Calu3 (cell line): ENCODE data around the gene PARM1. TPM values are rescaled to one million over a fixed set of nuclear protein-coding genes. Genes with fewer than 3 reads are reported as not detected.
A peak's percentile ranks its signal among the peaks of the same experiment; 100 is the strongest.

Experiments
- BruUV-seq: library from RNA; stranded (reverse); fragments of 400-500 nt; replicated peaks from 2 replicates; lab custom pipeline; 2021; lab: Mats Ljungman, UMichigan
- CTCF ChIA-PET: fragments of 300-600 bp; sonication (Branson Sonifier 250); formaldehyde crosslinking; loops from one replicate; lab custom pipeline; 2022; ENCODE audit warnings: antibody characterized with exemption; lab: Charles Lee
- DNase-seq: peaks from one replicate; pipeline ENCODE4 v3.0.0; 2022
- H3K27ac Mint-ChIP-seq: one replicate; pipeline ENCODE4 v1.8.0; 2022; ENCODE audit warnings: mixed read lengths; ENCODE audit not compliant: unreplicated experiment
- H3K27me3 Mint-ChIP-seq: one replicate; pipeline ENCODE4 v1.8.0; 2022; ENCODE audit warnings: mixed read lengths; ENCODE audit not compliant: unreplicated experiment
- H3K36me3 Mint-ChIP-seq: one replicate; pipeline ENCODE4 v1.8.0; 2022; ENCODE audit warnings: mild to moderate bottlenecking, moderate library complexity, mixed read lengths; ENCODE audit not compliant: insufficient read depth, unreplicated experiment
- H3K4me1 Mint-ChIP-seq: one replicate; pipeline ENCODE4 v1.8.0; 2022; ENCODE audit warnings: mild to moderate bottlenecking, low read depth, mixed read lengths; ENCODE audit not compliant: unreplicated experiment
- H3K4me3 Mint-ChIP-seq: one replicate; pipeline ENCODE4 v1.8.0; 2022; ENCODE audit warnings: mild to moderate bottlenecking, low read depth, moderate library complexity, mixed read lengths; ENCODE audit not compliant: unreplicated experiment
- H3K9me3 Mint-ChIP-seq: one replicate; pipeline ENCODE4 v1.8.0; 2022; ENCODE audit warnings: low read depth, mixed read lengths; ENCODE audit not compliant: unreplicated experiment
- CTCF ChIP-seq: fragments of 200-600 bp; IDR thresholded peaks from one replicate; pipeline ENCODE4 v1.8.0; 2022; ENCODE audit warnings: antibody characterized with exemption; ENCODE audit not compliant: unreplicated experiment
- intact Hi-C: fragments of 100-400 bp; cut with micrococcal nuclease; formaldehyde crosslinking; loops from one replicate; pipeline ENCODE4 v1.10.0; 2022; ENCODE audit not compliant: unreplicated experiment
- total RNA-seq: library from RNA; stranded (reverse); gene quantifications from 2 replicates; pipeline ENCODE4 v1.2.3, GENCODE V29; 2022

The PARM1 gene
- total RNA-seq, 1 experiment from 2014 or later = 4.4 TPM

GRCh38 chr4:74934888-74935287 lies 2.0 kb downstream of the PARM1 start:
- BruUV-seq = no TSS peak
- CTCF ChIA-PET = interaction anchor here (0.7 to 0.9 kb wide), 2 partner anchors 238 to 355 kb away, joined by 3 read pairs; no protein-coding TSS in a partner anchor
- DNase-seq = no peak
- Mint-ChIP-seq H3K36me3 (peaks cover 18% of the 10 kb centered on the region), H3K4me3 (peak overlapping the region; percentile 95), H3K27ac (no peak overlapping the region), H3K27me3 (peaks cover 14% of the 10 kb centered on the region), H3K4me1 (no peaks in the 10 kb centered on the region), H3K9me3 (no peaks in the 10 kb centered on the region)
- TF ChIP-seq CTCF = no peak
- intact Hi-C loops = loop anchor here (5.0 kb wide), 1 partner anchor 182 kb away; no protein-coding TSS in a partner anchor

GRCh38 chr4:74941123-74941522 lies 8.2 kb downstream of the PARM1 start:
- no peaks in the 10 kb centered on the region for H3K9me3 Mint-ChIP-seq
- CTCF ChIA-PET = no interaction called here
- H3K4me1 Mint-ChIP-seq = peaks cover 33% of the 10 kb centered on the region
- no TSS peak for BruUV-seq
- no peaks in the 10 kb centered on the region for H3K36me3 Mint-ChIP-seq
- H3K27me3 Mint-ChIP-seq = no peaks in the 10 kb centered on the region
- no peak for TF ChIP-seq CTCF
- H3K27ac Mint-ChIP-seq = no peak overlapping the region
- H3K4me3 Mint-ChIP-seq = no peak overlapping the region
- intact Hi-C loops = loop anchor here (10.0 kb wide), 1 partner anchor 84 kb away; no protein-coding TSS in a partner anchor
- DNase-seq = no peak

GRCh38 chr4:74942251-74942917 lies 9.5 kb downstream of the PARM1 start:
- peaks cover 3% of the 10 kb centered on the region for H3K36me3 Mint-ChIP-seq
- H3K27me3 Mint-ChIP-seq = no peaks in the 10 kb centered on the region
- CTCF ChIA-PET = no interaction called here
- DNase-seq = no peak
- intact Hi-C loops = loop anchor here (10.0 kb wide), 1 partner anchor 82 kb away; no protein-coding TSS in a partner anchor
- no peaks in the 10 kb centered on the region for H3K9me3 Mint-ChIP-seq
- H3K4me1 Mint-ChIP-seq = peaks cover 45% of the 10 kb centered on the region
- TF ChIP-seq CTCF = no peak
- BruUV-seq = no TSS peak
- H3K4me3 Mint-ChIP-seq = no peak overlapping the region
- no peak overlapping the region for H3K27ac Mint-ChIP-seq

- Mint-ChIP-seq H3K27me3 (no peaks in the 10 kb centered on the region), H3K4me1 (peaks cover 50% of the 10 kb centered on the region), H3K27ac (no peak overlapping the region), H3K36me3 (peaks cover 3% of the 10 kb centered on the region), H3K9me3 (no peaks in the 10 kb centered on the region), H3K4me3 (no peak overlapping the region)
- BruUV-seq = no TSS peak
- CTCF ChIA-PET = interaction anchor here (1.0 kb wide), 1 partner anchor 10 kb away, joined by 3 read pairs; the partner anchor contains the start of gene PARM1
- no peak for DNase-seq
- intact Hi-C loops = loop anchor here (10.0 kb wide), 1 partner anchor 82 kb away; no protein-coding TSS in a partner anchor
- TF ChIP-seq CTCF = no peak
Measured at GRCh38 chr4:74942918-74943253, 10.0 kb downstream of the PARM1 start.
